K562 (cell line): ENCODE measurements around the gene ZNF195. TPM values are rescaled to one million over a fixed set of nuclear protein-coding genes. Genes with fewer than 3 reads are reported as not detected.
A peak's percentile ranks its signal among the peaks of the same experiment; 100 is the strongest.
"Not testable (repeated sequence)": the region's sequence is repeated elsewhere in the genome, so short reads cannot be mapped to it uniquely, and the experiment has no call there.

Experiments
- ATAC-seq: fragments of 200-7000 bp; cut with Tn5 transposase; 3 replicates; pipeline ENCODE4 v1.9.1; 2020; ENCODE audit warnings: moderate library complexity
- BruUV-seq: library from RNA; stranded (reverse); fragments of 400-500 nt; replicated peaks from 2 replicates; lab custom pipeline; 2021; lab: Mats Ljungman, UMichigan
- CTCF ChIA-PET: fragments of 300-600 bp; formaldehyde crosslinking; extraction: SDS; loops from one replicate; lab custom pipeline; 2021; ENCODE audit warnings: low intra/inter-chr PET ratio; lab: Yijun Ruan, JAX
- POLR2A ChIA-PET: fragments of 300-600, 350-650 bp; sonication (Branson Sonifier 250); formaldehyde crosslinking; extraction: SDS; loops from one replicate; lab custom pipeline; 2021; ENCODE audit warnings: antibody characterized with exemption, inconsistent platforms; lab: Yijun Ruan, JAX
- DNase-seq, 4 experiments: peaks; one replicate each; pipeline versions ENCODE4 v3.0.0 to v3.0.0-alpha.2; 2011 to 2018; ENCODE audit warnings: low spot score in 3 of 4, mixed read lengths in 3 of 4; ENCODE audit errors: extremely low read depth in 1 of 4
- FAIRE-seq: peaks from 2 replicates; lab custom pipeline; 2011; peaks lifted over from hg19 to GRCh38; lab: Jason Lieb, UNC
- H2AFZ ChIP-seq: 2 replicates; pipeline ENCODE4 v1.6.0; 2011; ENCODE audit warnings: low read depth, low read length, control low read depth, inconsistent platforms
- H3K27ac ChIP-seq: fragments of 200-600 bp; 3 replicates; pipeline ENCODE4 v1.8.0; 2011; ENCODE audit warnings: low read depth, mild to moderate bottlenecking, control low read depth, inconsistent platforms, low read length, moderate library complexity, mixed read lengths; ENCODE audit errors: extremely low read depth
- H3K27me3 ChIP-seq, 2 experiments: fragments of 300-600 bp in 1 of 2; 2 replicates in 1 of 2; 3 replicates in 1 of 2; pipeline versions ENCODE4 v1.6.0 to v1.8.0; 2011; ENCODE audit warnings: inconsistent platforms in 2 of 2, low read length in 2 of 2, mild to moderate bottlenecking in 1 of 2, mixed read lengths in 1 of 2, moderate library complexity in 1 of 2; ENCODE audit not compliant: control insufficient read depth in 2 of 2, insufficient read depth in 2 of 2
- H3K36me3 ChIP-seq: fragments of 300-600 bp; 3 replicates; pipeline ENCODE4 v1.8.0; 2011; ENCODE audit warnings: mild to moderate bottlenecking, low read length, inconsistent platforms; ENCODE audit not compliant: control insufficient read depth, insufficient read depth
- H3K4me1 ChIP-seq, 2 experiments: fragments of 200-600 bp in 1 of 2; replicated peaks in 1 of 2; 2 replicates in 1 of 2; 3 replicates in 1 of 2; pipeline versions ENCODE4 v1.5.1 to v1.8.0; 2011; ENCODE audit warnings: inconsistent platforms in 2 of 2, low read length in 2 of 2, mild to moderate bottlenecking in 1 of 2, mixed read lengths in 1 of 2, moderate library complexity in 1 of 2; ENCODE audit not compliant: control insufficient read depth in 2 of 2, insufficient read depth in 2 of 2
- H3K4me2 ChIP-seq: 2 replicates; pipeline ENCODE4 v1.6.1; 2011; ENCODE audit warnings: low read length, control low read depth, inconsistent platforms, mixed read lengths; ENCODE audit not compliant: insufficient read depth
- H3K4me3 ChIP-seq: fragments of 200-600 bp; sonication (generic), shearing (Covaris generic); 2 replicates; pipeline ENCODE4 v1.5.1; 2016; ENCODE audit warnings: control low read depth, inconsistent platforms
- H3K79me2 ChIP-seq: fragments of 200-600 bp; 3 replicates; pipeline ENCODE4 v1.8.0; 2011; ENCODE audit warnings: low read length, inconsistent platforms; ENCODE audit not compliant: control insufficient read depth, insufficient read depth
- H3K9ac ChIP-seq, 2 experiments: 2 replicates each; pipeline versions ENCODE4 v1.6.0 to v1.6.1; 2011; ENCODE audit warnings: low read depth in 2 of 2, low read length in 2 of 2, control low read depth in 1 of 2, inconsistent platforms in 1 of 2, mild to moderate bottlenecking in 1 of 2, mixed read lengths in 1 of 2; ENCODE audit not compliant: insufficient read depth in 1 of 2
- H3K9me1 ChIP-seq: one replicate; pipeline ENCODE4 v1.6.0; 2011; ENCODE audit warnings: inconsistent platforms, mild to moderate bottlenecking, low read length, moderate library complexity; ENCODE audit not compliant: control insufficient read depth, insufficient read depth
- H3K9me3 ChIP-seq: replicated peaks from 2 replicates; pipeline ENCODE4 v1.5.1; 2011; ENCODE audit warnings: low read depth, low read length, inconsistent platforms; ENCODE audit not compliant: control insufficient read depth, insufficient read depth
- H4K20me1 ChIP-seq: replicated peaks from 2 replicates; pipeline ENCODE4 v1.6.1; 2011; ENCODE audit warnings: low read length, inconsistent platforms, mixed read lengths; ENCODE audit not compliant: control insufficient read depth, insufficient read depth
- ADNP ChIP-seq: fragments of 200-800 bp; sonication (Bioruptor generic); IDR thresholded peaks from 2 replicates; pipeline ENCODE4 v1.6.1; 2016; ENCODE audit warnings: missing genetic modification characterization, missing compliant biosample characterization
- BCL6 ChIP-seq: fragments of 250-450 bp; sonication (Bioruptor Pico); IDR thresholded peaks from 2 replicates; pipeline ENCODE4 v1.4.0; 2020
- CEBPB ChIP-seq: fragments of 450-650 bp; IDR thresholded peaks from 2 replicates; pipeline ENCODE4 v1.6.1; 2016; ENCODE audit warnings: missing genetic modification characterization, missing compliant biosample characterization
- DNMT1 ChIP-seq: fragments of 450-650 bp; IDR thresholded peaks from 2 replicates; pipeline ENCODE4 v1.6.1; 2016; ENCODE audit warnings: antibody characterized with exemption, mild to moderate bottlenecking
- KDM5B ChIP-seq: fragments of 200-600 bp; sonication (generic); IDR thresholded peaks from 2 replicates; pipeline ENCODE4 v1.6.1; 2012; ENCODE audit warnings: low read depth, mild to moderate bottlenecking, moderate library complexity, low read length, control low read depth, inconsistent platforms; ENCODE audit not compliant: insufficient replicate concordance
- NCOA6 ChIP-seq: fragments of 450-650 bp; IDR thresholded peaks from 2 replicates; pipeline ENCODE4 v1.6.1; 2017; ENCODE audit warnings: mild to moderate bottlenecking
- PML ChIP-seq: IDR thresholded peaks from 2 replicates; pipeline ENCODE4 v1.6.1; 2012; ENCODE audit warnings: low read length, inconsistent platforms
- PRMT5 ChIP-seq: sonication (generic); formaldehyde crosslinking; IDR thresholded peaks from 2 replicates; pipeline ENCODE4 v1.5.0; 2020; ENCODE audit warnings: missing genetic modification reagents
- SMARCC2 ChIP-seq: fragments of 450-650 bp; IDR thresholded peaks from 2 replicates; pipeline ENCODE4 v1.6.1; 2017; ENCODE audit warnings: antibody characterized with exemption, moderate library complexity, mild to moderate bottlenecking, low read depth
- TBP ChIP-seq: optimal IDR thresholded peaks from 2 replicates; pipeline ENCODE3; 2011; ENCODE audit warnings: low read depth, low read length, improper control_type of control experiment
- ZNF133 ChIP-seq: fragments of 250-450 bp; sonication (Bioruptor Pico); IDR thresholded peaks from 2 replicates; pipeline ENCODE4 v1.4.0; 2020; ENCODE audit warnings: mild to moderate bottlenecking
- ZNF589 ChIP-seq: fragments of 200-800 bp; sonication (Bioruptor generic); IDR thresholded peaks from 2 replicates; pipeline ENCODE4 v1.6.1; 2016; ENCODE audit warnings: low read depth, missing genetic modification characterization, missing compliant biosample characterization
- WGBS: fragments of 100-300 bp; shearing (Covaris generic); methylation state at CpG from one replicate; pipeline ENCODE4 v1.1.6; 2016; ENCODE audit warnings: low coverage, mixed read lengths; ENCODE audit not compliant: insufficient coverage; ENCODE audit errors: missing lambda C conversion rate; 5-methylcytosine and 5-hydroxymethylcytosine counted together
- in situ Hi-C: fragments of 300-500 bp; cut with MboI; formaldehyde crosslinking; loops from 4 replicates; pipeline ENCODE4 v1.15.0; 2018; ENCODE audit warnings: inconsistent platforms, mixed read lengths
- intact Hi-C: fragments of 100-400 bp; cut with micrococcal nuclease; formaldehyde crosslinking; loops from 2 replicates; pipeline ENCODE4 v1.14.2; 2022
- polyA plus RNA-seq, 8 experiments: library from polyadenylated mRNA; depleted of rRNA in 4 of 8; stranded (reverse) in 5 of 8; unstranded in 3 of 8; fragments of >200 nt; fragmentation: Nextera tagmentation in 2 of 8; fragmentation: Illumina TruSeq in 1 of 8; extraction: Ambion mirVana in 2 of 8; extraction: Trizol in 1 of 8; gene quantifications; 2 replicates each; pipeline versions ENCODE4 v1.2.1 to v1.2.3, GENCODE V29; 2011 to 2014; ENCODE audit warnings: inconsistent platforms in 1 of 8, missing spikeins in 1 of 8
- total RNA-seq, 7 experiments: library from RNA; depleted of rRNA in 6 of 7; stranded (reverse); fragments of >200 nt in 6 of 7; fragmentation: Illumina TruSeq in 2 of 7; extraction: Trizol in 2 of 7; gene quantifications; 2 replicates each; pipeline versions ENCODE4 v1.2.1 to v1.2.3, GENCODE V29; 2011 to 2021; ENCODE audit warnings: low replicate concordance in 1 of 7

ZNF195 gene
- total and polyA plus RNA-seq, 9 of the 15 experiments (the other 6 are each of a cell fraction or from before 2014, with no cell fraction given) = 42.1 to 75.5 (median 60.4) TPM

DNA sequence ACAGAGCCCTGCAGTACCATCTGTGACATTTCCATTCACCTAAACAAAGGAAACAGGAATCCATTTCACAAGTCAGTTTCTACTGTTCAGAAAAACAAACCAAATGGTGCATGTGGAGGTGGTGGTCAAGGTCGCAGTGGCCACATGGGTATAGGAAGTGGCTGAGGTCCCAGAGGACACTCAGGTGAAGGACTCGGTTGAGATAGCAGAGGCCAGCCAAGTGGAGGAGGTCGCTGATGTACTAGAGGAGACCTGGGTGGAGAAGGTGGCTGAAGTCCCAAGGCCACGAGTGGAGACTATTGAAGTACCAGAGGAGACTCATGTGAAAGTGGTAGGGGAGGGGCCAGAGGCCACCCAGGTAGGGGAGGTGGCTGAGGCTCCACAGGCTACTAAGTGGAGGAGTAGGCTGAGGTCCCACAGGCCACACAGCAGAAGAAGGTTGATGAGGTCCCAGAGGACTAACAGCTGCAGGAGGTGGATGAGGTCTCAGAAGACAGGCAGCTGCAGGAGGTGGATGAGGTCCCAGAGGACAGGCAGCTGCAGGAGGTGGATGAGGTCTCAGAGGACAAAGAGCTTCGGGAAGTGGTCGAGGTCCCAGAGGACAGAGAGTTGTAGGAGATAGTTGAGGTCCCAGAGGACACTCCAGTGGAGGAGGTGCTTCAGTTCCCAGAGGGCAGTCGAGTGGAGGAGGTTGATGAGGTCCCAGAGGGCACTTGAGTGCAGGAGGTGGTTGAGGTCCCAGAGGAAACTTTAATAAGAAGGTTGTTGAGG is 40.2 kb downstream of the ZNF195 start (continued):
- TF ChIP-seq NCOA6 (no peak), BCL6 (no peak), CEBPB (tag) (no peak), TBP (no peak), KDM5B (no peak), PRMT5 (no peak), ADNP (no peak), PML (no peak), DNMT1 (no peak), ZNF133 (CRISPR knock-in tag) (no peak), ZNF589 (CRISPR knock-in tag) (no peak), SMARCC2 (no peak)
- TF ChIP-seq, all 486 proteins: peak for 0

DNA sequence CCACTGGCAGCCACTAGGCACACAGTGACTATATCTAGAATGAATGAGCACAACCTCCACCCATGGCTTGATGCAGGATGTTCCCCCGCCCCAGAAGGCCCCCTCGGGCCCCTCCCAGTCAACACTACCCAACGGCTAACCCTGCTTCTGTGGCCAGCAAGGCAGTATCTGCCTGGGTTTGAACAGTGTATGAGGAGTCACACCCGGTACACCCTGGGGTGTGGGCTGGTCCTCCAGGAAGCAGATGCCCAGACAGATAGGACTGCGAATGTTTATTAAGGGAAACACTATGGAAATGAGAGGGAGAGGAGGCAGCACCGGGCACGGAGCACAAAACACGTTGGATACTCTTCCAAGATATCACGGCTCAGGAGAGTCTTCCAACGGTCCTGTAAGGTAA is 42.5 kb downstream of the ZNF195 start:
- H3K9me1 ChIP-seq, H4K20me1 ChIP-seq, H3K27ac ChIP-seq, H3K9me3 ChIP-seq, H3K4me2 ChIP-seq, H3K4me3 ChIP-seq, CTCF ChIA-PET, in situ Hi-C loops, DNase-seq, BruUV-seq, intact Hi-C loops, H3K79me2 ChIP-seq, H3K9ac ChIP-seq, H3K27me3 ChIP-seq, POLR2A ChIA-PET, H3K36me3 ChIP-seq, H2AFZ ChIP-seq: not testable (repeated sequence)
- FAIRE-seq = peak; percentile 88
- peak; percentile 67 for ATAC-seq
- no CpG with 5 or more reads among the region's 10 CpGs for WGBS
- H3K4me1 ChIP-seq = peaks cover 2 to 28% of the 10 kb centered on the region in 2 experiments; a peak in 4 of 5 replicates

- intact Hi-C loops, in situ Hi-C loops, POLR2A ChIA-PET, H3K27ac ChIP-seq, H3K4me2 ChIP-seq, H2AFZ ChIP-seq, DNase-seq, H3K9me3 ChIP-seq, H4K20me1 ChIP-seq, H3K9me1 ChIP-seq, CTCF ChIA-PET, H3K4me3 ChIP-seq, H3K9ac ChIP-seq, FAIRE-seq, H3K79me2 ChIP-seq, H3K4me1 ChIP-seq, ATAC-seq, H3K27me3 ChIP-seq, H3K36me3 ChIP-seq, BruUV-seq: not testable (repeated sequence)
- no CpG with 5 or more reads among the region's 8 CpGs for WGBS
Observed at GRCh38 chr11:3333157-3333556, 45.8 kb downstream of the ZNF195 start.
